Activated T-cell treated with anti-CD3 and anti-CD28 coated beads, Interleukin-2, amount 50 U/mL, for 1 hour (primary cell): ENCODE results near the gene TREH.

Experiments
- DNase-seq: peaks from one replicate; pipeline ENCODE4 v3.0.0-alpha.2; 2020

The TREH gene

GRCh38 chr11:118662401-118663271, 16.8 kb downstream of the TREH start:
- no peak for DNase-seq

GRCh38 chr11:118661425-118662301, 17.8 kb downstream of the TREH start:
- no peak for DNase-seq

- DNase-seq: no peak
Measured at GRCh38 chr11:118660681-118661424, 18.6 kb downstream of the TREH start.

GRCh38 chr11:118659953-118660680, 19.3 kb downstream of the TREH start:
- no peak for DNase-seq

GRCh38 chr11:118659314-118659952, 20.0 kb downstream of the TREH start:
- DNase-seq: peak; percentile 92

GRCh38 chr11:118658429-118659313, 20.8 kb downstream of the TREH start:
- no peak for DNase-seq

GRCh38 chr11:118657709-118658428, 21.6 kb downstream of the TREH start:
- no peak for DNase-seq

GRCh38 chr11:118657238-118657637, 22.2 kb downstream of the TREH start:
- DNase-seq: no peak

- no peak for DNase-seq
Measured at GRCh38 chr11:118656563-118657165, 22.8 kb downstream of the TREH start.

GRCh38 chr11:118655486-118656190, 23.8 kb downstream of the TREH start:
- DNase-seq: no peak

GRCh38 chr11:118653684-118654390, 25.6 kb downstream of the TREH start:
- DNase-seq: no peak

- no peak for DNase-seq
Measured at GRCh38 chr11:118652681-118653181, 26.7 kb downstream of the TREH start.

- DNase-seq: no peak
Measured at GRCh38 chr11:118651820-118652219, 27.6 kb downstream of the TREH start.

- no peak for DNase-seq
Measured at GRCh38 chr11:118650366-118650765, 29.1 kb downstream of the TREH start.

- no peak for DNase-seq
Measured at GRCh38 chr11:118649941-118650340, 29.5 kb downstream of the TREH start.

- DNase-seq: no peak
Measured at GRCh38 chr11:118648291-118648690, 31.2 kb downstream of the TREH start.

GRCh38 chr11:118646393-118646792, 33.1 kb downstream of the TREH start:
- no peak for DNase-seq

GRCh38 chr11:118645066-118645715, 34.3 kb downstream of the TREH start:
- DNase-seq: no peak
